Peyer's patch (tissue), 4 donors: ENCODE results near the gene TRAPPC5.

Experiments used
- POLR2A ChIP-seq, 2 donors: fragments of 450-650 bp; IDR thresholded peaks; one replicate each; pipeline ENCODE4 v1.5.1; 2017; ENCODE audit warnings: antibody characterized with exemption in 2 of 2, mild to moderate bottlenecking in 2 of 2, moderate library complexity in 2 of 2
- TF ChIP-seq, protein P1 (sequence below), 6 experiments: fragments of 450-650 bp in 4 of 6; fragments of 200-600 bp in 2 of 6; sonication (generic) in 1 of 6; IDR thresholded peaks; one replicate each; pipeline ENCODE4 v1.5.1; 2017 to 2019; ENCODE audit warnings: antibody characterized with exemption in 6 of 6, mild to moderate bottlenecking in 3 of 6, moderate library complexity in 1 of 6

DNA sequence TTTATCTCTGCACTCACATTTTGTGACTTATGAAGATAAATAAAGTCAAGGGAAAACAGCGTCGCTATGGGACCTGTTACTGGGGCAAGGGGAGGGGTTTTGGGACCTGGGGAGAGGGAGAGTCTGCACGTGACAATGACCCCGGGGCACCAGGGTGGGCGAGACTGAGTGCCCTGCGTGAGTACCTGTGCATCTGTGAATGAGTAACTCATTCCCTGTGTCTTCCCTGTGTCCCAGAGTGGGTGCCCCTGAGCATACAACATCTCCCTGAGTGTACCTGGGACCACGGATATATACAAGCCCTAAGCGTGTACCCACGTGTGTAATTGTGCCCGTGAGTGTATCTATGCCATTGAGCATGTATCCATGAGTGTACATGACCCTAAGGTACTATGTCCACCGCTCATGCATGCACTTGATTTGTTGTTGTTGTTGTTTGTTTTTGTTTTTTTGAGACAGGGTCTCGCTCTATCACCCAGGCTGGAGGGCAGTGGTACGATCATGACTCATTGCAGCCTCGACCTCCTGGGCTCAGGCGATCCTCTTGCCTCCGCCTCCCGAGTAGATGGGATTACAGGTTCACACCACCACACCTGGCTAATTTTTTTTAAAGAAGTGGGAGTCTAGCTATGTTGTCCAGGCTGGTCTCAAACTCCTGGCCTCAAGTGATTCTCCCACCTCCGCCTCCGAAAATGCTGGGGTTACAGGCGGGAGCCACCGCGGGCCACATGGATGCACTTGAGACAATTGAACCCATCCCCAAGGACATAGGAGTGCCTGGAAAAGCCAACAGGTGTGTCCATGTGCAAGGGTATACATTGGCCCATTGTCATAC, 645 bp upstream of the TRAPPC5 start:
- TF ChIP-seq, protein P1, sequence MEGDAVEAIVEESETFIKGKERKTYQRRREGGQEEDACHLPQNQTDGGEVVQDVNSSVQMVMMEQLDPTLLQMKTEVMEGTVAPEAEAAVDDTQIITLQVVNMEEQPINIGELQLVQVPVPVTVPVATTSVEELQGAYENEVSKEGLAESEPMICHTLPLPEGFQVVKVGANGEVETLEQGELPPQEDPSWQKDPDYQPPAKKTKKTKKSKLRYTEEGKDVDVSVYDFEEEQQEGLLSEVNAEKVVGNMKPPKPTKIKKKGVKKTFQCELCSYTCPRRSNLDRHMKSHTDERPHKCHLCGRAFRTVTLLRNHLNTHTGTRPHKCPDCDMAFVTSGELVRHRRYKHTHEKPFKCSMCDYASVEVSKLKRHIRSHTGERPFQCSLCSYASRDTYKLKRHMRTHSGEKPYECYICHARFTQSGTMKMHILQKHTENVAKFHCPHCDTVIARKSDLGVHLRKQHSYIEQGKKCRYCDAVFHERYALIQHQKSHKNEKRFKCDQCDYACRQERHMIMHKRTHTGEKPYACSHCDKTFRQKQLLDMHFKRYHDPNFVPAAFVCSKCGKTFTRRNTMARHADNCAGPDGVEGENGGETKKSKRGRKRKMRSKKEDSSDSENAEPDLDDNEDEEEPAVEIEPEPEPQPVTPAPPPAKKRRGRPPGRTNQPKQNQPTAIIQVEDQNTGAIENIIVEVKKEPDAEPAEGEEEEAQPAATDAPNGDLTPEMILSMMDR (IDR thresholded peaks at IDR 0.05): no peak
- TF ChIP-seq POLR2A (IDR thresholded peaks at IDR 0.05): no peak
